ENCODE results near the gene RBM12.

DNA sequence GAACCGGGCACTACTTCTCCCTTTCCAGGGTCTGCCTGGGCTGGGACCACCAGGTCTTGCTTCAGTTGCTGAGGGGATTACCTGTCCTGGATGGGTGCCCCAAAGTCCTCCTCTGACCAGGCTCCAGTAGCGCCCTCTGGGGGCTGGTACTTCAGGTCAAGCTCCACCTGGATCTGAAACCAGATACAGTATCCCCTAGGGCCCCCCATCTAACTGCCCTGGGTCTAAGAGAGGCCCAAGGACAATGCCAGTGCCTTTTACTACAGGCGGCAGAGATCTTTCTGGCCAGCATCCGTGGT lies 60.3 kb downstream of the RBM12 start:
- TF ChIP-seq ATF1 (CRISPR knock-in tag; IDR thresholded peaks at IDR 0.05) (no peak), ATF6 (CRISPR knock-in tag; IDR thresholded peaks at IDR 0.05) (no peak), FOXP1 (CRISPR knock-in tag; IDR thresholded peaks at IDR 0.05; ENCODE audit: borderline replicate concordance) (no peak), NR1H2 (CRISPR knock-in tag; IDR thresholded peaks at IDR 0.05) (no peak), GRHL2 (CRISPR knock-in tag; IDR thresholded peaks at IDR 0.05; ENCODE audit: insufficient replicate concordance, severe bottlenecking) (no peak), FOXP4 (CRISPR knock-in tag; IDR thresholded peaks at IDR 0.05) (no peak), FOXK1 (CRISPR knock-in tag; IDR thresholded peaks at IDR 0.05) (no peak)
- TF ChIP-seq, protein P1, sequence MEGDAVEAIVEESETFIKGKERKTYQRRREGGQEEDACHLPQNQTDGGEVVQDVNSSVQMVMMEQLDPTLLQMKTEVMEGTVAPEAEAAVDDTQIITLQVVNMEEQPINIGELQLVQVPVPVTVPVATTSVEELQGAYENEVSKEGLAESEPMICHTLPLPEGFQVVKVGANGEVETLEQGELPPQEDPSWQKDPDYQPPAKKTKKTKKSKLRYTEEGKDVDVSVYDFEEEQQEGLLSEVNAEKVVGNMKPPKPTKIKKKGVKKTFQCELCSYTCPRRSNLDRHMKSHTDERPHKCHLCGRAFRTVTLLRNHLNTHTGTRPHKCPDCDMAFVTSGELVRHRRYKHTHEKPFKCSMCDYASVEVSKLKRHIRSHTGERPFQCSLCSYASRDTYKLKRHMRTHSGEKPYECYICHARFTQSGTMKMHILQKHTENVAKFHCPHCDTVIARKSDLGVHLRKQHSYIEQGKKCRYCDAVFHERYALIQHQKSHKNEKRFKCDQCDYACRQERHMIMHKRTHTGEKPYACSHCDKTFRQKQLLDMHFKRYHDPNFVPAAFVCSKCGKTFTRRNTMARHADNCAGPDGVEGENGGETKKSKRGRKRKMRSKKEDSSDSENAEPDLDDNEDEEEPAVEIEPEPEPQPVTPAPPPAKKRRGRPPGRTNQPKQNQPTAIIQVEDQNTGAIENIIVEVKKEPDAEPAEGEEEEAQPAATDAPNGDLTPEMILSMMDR (IDR thresholded peaks at IDR 0.05) = peak; percentile 22; the same call in 1 of the 2 replicates
- TF ChIP-seq, protein P2, sequence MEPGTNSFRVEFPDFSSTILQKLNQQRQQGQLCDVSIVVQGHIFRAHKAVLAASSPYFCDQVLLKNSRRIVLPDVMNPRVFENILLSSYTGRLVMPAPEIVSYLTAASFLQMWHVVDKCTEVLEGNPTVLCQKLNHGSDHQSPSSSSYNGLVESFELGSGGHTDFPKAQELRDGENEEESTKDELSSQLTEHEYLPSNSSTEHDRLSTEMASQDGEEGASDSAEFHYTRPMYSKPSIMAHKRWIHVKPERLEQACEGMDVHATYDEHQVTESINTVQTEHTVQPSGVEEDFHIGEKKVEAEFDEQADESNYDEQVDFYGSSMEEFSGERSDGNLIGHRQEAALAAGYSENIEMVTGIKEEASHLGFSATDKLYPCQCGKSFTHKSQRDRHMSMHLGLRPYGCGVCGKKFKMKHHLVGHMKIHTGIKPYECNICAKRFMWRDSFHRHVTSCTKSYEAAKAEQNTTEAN (CRISPR knock-in tag; IDR thresholded peaks at IDR 0.05) = no peak
